Nucleus accumbens (tissue), 56 donors: ENCODE measurements around the gene LST1.
"Not testable (repeated sequence)": the region's sequence is repeated elsewhere in the genome, so short reads cannot be mapped to it uniquely, and the experiment has no call there.

Experiments used
- DNase-seq, 56 donors: peaks; one replicate each; lab custom pipeline; 2025; lab: John Stamatoyannopoulos, UW

Gene LST1

DNA sequence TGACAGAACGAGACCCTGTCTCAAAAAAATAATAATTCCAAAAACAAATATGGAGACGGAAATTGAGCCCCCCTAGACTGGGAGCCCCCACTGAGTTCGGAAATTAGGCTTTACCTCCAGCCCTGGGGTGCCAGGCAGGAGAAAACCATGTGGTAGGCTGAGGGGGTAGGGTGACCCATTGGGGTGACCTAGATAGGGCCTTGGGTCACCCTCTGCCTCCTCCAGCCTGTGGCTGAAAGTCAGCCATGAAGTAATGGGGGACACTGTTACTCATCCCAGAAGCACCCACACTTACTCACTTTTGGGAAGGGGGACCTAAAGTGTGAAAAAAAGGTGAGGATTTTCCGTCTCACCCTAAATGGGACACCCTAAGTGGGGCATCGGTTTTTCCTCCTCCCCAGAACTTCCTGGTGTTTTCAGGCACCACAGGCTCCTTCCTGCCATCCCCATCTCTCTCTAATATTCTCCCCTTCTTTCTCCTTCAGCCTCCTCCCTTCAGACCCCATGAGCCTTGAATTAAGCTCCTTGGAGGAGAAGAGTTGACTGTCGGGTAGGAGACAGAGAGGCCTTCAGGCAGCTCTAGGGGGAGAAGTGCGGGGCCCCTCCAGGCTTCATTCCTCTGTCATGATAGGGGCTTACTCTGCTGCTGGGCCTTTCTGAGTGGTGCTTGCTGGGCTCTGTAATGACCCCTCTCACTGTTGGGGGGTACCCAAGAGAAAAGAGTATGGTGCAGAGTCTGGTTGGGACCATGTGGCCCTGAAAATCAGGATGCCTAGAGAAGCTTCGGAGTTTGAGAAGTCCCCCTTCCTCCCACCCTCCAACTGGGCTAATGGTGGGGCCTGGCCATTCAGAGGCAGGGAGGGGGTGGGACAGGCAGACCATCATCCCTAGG, 6.3 kb upstream of the LST1 start:
- DNase-seq, result no peak

DNA sequence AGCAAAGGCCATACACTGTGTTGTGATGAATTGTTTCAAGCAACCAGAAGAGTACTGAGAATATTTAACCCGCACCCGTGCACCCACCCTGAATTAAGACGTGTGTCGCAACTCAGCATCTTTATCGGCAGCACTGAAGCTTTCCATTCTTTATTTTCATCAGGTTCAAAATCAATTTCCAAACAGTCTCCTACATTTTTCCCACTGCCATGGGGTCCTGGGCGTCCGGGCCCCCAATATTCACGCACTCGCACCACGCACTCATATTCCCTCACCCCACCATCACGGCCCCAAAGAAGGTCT, 5.7 kb upstream of the LST1 start:
- DNase-seq, result no peak

DNA sequence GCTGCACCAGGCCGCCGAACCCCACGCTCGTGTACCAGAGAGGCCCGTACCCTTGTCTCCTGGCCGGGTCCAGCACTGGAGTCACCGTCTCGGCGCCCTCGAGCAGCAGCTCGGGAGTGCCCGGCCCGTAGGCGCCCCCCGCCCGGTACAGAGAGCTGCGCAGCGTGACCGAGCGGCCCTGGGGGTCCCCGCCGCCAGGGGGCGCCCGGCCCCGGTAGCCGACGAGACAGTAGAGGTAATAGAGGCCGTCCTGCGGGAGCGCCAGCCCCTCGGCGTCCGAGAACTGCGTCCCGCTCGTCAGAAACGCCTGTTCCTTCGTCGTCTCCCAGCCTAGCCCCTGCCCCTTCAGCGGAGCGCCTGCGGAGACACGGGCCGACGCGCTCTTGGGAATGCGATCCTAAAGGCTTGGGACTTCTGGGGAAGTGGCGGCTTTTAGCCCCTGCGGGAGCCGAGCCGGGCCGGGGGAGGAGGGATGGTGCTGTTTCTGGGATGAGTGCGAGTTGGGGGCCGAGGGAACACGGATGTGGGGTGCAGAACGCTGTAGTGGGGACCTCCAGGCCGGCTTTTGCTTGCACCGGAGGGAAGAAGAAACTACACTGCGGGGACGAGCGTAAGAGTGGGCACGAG, 5.2 kb upstream of the LST1 start:
- peak in 53 of 56 donors; percentile 24 to 92 (median 72) for DNase-seq

DNA sequence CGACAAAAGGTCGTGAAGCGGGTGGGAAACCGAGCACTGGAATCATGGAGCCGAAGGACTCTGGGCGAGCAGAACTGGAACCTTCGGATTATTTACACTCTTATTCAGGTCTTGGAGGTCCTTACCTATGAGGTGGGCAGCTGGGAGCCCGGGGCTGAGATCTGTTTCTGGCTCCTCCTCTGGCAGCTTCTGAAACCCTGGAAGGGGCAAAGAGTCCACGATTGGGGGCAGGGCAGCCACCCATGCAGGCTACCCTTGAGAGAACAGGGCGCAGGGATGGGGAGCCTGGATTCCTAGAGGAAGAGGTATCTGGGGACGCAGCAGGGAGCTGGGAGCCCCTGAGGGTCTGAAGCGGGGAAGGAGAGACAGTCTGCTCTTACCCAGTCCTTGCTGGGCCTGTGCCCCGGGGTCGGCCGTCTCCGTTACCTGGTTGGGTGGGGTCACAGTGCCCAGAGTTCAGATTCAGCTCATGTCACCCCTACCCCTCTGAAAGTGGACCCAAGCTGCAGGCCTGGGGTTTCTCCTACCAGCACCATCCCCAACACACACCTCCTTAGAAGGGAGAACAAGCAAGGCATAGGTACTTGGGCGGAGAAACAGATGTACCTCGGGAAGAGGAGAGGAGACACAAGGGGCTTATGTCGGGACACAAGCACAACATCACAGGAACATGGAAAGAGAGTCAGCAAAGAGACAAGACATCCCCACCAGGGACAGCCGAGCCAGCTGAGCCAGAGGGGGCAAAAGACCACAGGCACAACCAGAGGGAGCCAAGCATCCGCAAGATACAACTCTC, 4.4 kb upstream of the LST1 start:
- peak in 9 of 56 donors; percentile 13 to 50 (median 32) for DNase-seq

DNA sequence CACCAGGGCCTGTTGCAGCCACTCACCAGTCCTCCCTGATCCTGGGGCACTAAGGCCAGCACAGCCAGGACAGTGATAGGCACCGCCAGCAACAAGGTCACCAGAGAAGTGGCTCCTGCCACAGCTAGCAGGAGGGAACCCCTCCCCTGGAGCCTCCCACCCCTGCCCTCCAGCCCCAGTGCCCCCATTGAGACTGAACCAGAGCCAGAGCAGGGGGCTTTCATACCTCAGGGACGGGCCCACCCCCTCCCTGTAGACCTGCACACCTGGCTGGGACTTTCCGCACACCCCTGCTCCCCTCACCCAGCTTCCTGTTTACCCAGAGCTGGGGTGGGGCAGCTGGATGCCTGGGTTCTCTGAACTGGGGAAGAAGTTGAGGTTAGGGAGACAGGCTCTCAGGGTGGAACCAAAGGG, 3.8 kb upstream of the LST1 start, which contains the start of gene LTB:
LTB (minus strand) TSS at position 195 of the 414 bp plus-strand sequence; CDS start at position 188, 7 bp downstream.
- no peak for DNase-seq

DNA sequence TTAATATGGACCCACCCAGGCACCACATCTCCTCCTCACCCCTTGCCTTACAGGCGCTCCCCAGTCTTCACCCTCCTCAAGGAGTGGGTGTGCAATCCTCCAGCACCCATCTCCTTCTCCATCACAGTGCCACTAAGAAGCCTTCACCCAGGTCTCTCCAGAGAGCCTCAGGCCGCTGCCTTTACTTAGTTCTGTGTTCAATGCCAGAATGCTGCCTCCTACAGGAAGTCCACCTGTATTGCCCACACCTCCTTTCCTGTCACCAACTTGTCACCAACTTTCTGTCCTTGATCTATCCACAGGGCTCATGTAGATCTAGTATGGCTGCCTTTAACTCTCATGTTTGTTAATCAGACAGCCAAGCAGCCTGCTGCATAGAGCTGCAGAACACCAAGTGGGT, 586 bp upstream of the LST1 start:
- no peak for DNase-seq

DNA sequence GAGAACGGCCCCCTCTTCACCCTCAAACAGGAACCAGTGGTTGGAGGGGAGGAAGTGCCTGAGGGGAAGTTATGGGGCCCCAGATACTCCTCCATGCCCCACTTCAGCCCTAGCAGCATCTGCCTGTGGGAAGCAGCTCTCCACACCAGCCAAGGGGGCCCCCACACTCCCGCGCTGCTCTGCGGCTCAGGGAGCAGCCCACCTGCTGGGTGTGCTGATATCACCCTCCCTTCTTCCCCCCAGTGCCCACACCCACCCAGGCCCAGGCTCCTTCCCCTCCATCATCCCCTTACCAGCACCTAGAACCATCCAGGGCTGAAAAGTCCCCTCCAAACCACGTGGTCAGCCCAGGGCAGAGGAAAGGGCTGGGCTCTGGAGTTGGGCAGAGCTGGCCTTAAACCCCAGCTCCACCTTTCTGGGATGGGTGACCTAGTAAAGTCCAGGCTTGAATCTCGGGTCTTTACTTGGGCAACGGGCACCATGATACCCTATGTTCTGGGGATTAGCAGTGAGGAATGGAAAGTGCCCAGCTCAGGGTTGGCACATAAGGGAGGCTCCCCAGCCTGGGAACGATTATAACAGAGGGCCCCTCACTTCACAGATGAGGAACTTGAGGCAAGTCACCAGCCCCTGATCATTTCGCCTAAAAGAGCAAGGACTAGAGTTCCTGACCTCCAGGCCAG, 663 bp downstream of the LST1 start:
- peak in 14 of 56 donors; percentile 2 to 48 (median 12) for DNase-seq

DNA sequence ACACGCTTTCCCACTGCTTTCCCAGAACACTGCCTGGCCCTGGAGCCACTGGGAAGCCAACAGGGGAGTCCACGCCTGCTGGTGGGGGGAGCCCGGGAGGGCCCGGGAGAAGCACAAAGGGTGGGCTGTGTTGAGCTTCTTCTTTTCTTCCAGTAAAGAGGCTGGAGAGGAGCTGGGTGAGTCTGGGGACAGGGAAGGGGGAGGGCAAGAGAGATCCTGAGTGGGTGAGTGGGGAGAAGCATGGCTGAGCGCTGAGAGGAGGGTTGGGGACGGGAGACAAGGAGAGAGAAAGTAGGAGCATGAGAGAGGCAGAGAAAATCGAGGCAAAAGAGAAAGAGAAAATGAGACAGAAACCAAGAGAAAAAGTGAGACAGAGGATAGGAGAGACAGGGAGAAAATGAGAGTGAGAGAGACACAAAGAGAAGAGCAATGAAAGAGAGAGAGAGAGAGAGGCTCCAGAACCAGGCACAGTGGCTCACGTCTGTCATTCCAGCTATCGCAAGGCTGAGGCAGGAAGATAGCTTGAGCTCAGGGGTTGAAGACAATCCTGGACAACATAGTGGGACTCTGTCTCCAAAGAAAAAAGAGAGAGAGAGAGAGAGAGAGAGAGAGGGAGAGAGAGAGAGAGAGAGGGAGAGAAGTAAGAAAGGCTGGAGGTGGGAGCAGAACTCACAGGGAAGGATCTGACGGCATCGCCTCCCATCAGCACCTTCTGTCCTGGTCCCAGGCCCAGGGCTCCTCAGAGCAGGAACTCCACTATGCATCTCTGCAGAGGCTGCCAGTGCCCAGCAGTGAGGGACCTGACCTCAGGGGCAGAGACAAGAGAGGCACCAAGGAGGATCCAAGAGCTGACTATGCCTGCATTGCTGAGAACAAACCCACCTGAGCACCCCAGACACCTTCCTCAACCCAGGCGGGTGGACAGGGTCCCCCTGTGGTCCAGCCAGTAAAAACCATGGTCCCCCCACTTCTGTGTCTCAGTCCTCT, 2.0 kb downstream of the LST1 start:
- DNase-seq, result peak in 1 of 56 donors; percentile 10

DNA sequence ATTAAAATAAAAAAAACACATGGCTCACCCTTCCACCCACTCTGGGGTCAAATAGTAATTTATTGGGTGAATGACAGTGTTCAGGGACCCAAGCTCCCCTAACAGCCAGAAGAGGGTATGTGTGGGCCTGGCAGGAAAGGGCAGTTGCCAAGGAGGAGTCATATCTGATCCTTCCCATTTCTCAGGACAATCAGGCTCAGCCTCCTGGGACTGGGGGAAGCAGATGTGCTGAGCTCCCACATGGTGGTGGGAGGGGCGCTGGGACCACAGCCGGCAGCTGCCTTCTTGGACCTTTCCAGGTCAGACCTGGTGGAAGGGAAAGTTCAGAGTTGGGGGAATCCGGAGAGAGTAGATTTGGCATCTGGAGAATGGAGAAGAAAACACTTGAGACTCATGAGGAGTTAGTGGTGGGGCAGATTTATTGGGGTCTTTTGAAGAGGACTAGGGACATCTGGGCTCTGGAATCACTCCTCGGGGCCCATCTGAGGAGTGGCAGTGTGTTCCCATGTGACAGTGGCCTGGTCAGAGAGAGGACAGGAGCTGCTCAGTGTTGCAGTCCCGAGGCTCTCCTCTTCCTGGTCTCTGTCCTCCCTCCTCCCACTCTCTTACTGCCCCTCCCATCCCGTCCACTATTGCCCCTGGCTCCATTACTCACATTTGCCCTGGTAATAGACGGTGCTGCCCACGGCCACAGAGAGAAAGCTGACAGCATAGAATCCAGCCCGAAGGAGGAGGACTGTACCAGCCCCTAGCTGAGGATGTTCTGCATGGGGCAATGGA, 3.0 kb downstream of the LST1 start:
- no peak for DNase-seq

DNA sequence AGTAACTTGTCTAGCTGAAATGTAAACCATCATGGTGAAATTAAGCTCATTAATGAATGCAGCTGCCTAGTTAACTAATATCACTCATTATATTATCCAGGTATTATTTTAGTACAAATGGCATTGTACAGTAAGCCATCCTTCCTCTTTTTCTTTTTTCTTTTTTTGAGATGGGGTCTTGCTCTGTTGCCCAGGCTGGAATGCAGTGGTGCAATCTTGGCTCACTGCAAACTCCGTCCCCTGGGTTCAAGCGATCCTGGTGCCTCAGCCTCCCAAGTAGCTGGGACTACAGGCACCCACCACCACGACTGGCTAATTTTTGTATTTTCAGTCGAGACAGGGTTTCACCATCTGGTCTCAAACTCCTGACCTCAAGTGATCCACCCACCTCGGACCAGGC, 4.6 kb downstream of the LST1 start:
- DNase-seq, result not testable (repeated sequence)

DNA sequence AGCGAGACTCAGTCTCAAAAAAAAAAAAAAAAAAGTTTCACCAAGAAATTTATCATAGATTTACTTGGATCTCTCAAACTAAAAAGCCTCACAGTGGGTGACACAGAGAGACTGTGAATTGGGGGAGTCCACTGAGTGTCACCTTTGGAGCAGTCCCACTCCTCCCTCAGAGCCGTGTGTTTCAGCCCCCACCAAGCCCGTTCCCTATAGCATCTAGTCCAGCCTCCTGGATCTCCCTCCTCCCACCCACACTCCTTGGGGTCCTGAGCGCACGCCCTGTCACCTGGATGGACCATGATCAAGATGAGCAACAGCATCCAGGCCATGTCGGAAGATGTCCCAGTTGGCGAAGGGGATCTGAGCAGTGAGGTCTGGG, 6.3 kb downstream of the LST1 start:
- no peak for DNase-seq

DNA sequence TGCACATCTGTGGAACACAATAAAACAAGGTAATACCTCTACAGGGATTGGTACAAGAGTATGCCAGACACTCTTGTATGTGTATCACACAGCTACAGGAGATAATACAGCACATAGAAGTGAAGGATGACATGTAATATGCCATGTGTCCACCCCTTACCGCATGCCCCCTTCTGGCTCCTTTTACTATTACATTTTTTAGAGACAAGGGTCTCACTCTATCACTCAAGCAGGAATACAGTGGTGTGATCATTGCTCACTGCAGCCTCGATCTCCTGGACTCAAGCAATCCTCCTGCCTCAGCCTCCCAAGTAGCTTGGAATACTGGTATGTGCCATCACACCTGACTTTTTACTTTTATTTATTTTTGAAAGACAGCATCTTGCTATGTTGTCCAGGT, 10.9 kb downstream of the LST1 start:
- DNase-seq, result no peak

DNA sequence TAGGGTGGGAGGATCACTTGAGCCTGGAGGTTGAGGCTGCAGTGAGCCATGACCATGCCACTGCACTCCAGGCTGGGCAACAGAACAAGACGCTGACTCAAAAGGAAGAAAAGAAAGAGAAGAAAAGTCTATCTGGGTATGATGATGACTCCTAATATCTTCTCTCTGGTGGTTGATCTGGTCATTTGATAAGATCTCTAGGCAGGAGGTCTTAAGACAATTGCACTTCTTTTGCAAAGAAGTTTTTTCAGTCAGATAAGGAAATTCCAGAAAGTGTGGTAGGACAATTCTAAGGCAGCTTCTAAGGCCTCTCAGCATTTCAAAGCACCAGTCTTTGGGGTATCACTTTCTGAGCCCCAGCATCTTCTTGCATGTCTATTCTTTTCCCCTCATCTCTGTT, 21.2 kb downstream of the LST1 start:
- DNase-seq, result no peak

DNA sequence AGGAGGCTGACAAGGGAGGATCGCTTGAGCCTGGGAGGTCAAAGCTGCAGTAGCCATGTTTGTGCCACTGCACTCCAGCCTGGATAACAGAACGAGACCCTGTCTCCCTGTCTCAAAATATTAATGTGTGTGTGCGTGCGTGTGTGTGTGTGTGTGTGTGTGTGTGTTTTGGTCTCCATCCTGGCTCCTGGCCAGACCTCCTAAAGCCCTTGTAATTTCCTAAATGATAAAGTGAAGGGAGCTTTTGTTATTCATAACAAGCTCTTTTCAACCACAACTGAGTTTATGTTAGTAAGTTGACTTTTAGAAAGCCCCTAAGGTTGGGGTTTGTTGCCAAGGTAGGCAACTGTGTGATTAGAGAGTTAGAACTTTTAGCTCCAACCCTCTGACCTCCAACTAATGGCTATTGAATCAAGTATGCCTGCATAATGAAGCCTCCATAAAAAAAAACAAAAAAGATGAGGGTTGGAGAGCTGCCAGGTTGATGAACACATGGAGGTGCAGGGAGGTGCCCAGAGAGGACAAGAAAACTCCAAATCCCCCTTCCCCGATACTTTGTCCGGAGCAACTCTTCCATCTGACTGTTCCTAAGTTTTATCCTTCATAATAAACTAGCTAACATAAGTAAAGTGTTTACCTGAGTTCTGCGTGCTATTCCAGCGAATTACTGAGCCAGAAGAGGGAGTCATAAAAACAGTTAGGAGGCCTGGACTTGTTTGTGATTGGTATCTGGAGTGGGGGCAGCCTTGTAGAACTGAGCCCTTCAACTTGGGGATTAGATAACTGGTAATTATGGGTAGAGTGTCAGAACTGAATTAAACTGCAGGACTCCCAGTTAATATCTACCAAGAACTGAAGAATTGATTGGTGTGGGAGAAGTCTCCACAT, 23.7 kb downstream of the LST1 start:
- DNase-seq, result no peak

DNA sequence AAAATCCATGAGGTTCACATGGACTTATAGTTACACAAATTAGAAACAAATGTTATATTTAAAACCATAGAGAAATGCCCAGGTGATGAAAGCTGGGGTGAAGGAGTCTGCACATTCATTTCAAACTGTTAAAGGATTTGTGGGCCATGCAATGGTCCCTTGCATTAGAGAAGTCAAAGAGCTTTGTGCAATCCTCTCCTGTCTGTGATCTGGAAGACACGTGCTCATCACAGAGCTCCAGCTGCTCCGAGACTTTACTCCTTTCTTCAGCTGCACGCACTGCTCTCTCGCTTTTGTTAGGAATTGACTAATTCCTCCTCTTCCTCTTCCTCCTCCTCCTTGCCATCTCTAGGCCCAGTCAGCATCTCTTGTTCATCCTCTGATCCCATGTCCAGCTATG, 24.9 kb downstream of the LST1 start:
- DNase-seq, result no peak

DNA sequence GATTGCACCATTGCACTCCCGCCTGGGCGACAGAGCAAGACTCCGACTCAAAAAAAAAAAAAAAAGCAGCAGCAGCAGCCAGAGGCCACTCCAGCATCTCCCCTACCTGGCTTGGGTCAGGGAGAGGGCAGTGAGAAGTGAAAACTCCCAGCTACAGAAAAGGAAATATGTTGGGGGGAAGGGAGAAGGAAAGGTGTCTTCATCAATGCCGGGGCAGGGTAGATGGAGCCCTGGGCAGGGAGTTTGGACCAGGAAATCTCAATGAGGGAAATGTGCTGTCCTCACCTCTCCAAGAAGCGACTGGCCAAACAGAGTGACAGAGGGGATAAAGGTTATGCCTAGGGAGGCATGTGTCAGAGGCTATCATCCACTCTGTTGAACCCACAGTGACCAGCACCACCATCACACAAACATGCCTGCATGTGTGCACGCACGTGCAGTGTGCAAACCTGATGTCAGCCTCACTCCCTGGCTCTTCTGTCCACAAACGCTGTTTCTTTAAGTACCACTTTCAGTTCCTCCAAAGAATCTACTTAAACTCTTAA, 28.1 kb downstream of the LST1 start:
- peak in 3 of 56 donors; percentile 0 to 37 (median 29) for DNase-seq
